GM21576 (cell line): Measurements from ENCODE around the gene MICAL2.

Experiments
- ATAC-seq: cut with Tn5 transposase; IDR thresholded peaks from one replicate; pipeline ENCODE4 v1.9.1; 2021; ENCODE audit warnings: mild to moderate bottlenecking, moderate library complexity; ENCODE audit not compliant: unreplicated experiment

The MICAL2 gene

DNA sequence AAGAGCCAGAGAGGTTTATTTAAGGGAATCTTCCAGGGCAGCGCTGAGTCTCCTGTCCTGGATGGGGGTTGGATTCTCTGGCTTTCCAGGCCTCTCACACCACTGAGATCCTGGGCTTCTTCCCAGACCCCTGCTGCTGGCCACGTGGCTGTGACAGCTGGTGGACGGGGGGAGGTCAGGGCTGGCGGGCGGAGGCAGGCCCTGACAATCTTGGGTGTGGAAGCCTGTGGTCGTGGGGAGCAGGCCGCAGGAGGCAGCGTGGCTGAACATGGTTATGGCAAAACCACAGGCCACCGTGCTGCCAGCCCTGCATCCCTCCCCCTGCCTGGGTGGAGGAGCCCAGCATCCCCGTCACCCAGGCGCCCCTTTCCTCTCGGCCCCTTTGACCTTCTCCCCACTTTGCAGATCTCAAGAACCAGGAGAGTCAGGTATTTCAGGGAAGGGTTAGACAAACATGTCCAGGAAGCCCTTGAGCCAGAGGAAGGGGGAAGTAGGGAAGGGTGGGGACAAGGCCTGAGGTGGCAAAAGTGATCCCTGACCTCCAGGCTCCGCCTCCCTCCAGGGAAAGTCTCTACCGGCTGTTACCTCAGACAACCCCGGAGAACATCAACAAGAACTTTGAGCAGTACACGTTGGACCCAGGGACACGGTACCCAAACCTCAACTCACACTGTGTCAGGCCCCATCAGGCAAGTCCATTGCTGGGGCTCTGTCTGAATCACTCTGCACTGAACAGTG lies 111.8 kb downstream of the MICAL2 start:
- ATAC-seq: no peak

DNA sequence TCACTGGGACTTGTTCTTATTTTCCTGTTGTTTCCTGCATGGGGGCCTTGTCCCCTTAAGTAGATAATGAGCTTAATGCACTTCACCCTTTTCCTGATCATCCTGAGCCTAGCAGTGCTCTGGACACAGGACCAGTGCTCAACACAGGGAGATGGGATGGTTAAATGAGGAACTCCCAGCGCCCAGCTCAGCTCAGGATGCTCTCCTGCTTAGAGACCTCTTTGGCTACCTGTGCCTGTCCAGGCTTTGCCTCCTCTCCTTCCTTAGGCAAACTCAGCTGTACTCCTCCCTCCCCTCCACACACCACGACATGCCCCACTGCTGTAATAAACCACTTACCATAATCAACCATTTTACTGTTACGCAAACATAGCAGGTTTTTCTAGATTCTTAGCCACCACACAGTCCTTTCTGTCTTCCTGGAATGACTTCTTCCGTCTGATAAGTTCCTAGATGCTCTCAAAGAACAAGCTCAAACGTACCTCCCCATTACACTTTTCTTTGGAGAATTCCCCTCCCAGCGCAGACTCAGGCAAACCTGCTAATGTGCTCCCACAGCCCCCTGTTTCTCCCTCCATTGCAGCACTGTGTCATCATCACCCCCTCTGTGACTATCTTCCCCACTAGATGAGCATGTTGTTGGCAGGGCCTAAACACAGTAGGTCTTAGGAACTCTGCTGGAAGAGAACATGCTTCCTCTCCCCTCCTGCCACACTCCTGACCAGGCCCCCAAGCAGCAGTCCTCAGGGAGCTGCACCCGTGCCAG lies 113.6 kb downstream of the MICAL2 start:
- no peak for ATAC-seq

DNA sequence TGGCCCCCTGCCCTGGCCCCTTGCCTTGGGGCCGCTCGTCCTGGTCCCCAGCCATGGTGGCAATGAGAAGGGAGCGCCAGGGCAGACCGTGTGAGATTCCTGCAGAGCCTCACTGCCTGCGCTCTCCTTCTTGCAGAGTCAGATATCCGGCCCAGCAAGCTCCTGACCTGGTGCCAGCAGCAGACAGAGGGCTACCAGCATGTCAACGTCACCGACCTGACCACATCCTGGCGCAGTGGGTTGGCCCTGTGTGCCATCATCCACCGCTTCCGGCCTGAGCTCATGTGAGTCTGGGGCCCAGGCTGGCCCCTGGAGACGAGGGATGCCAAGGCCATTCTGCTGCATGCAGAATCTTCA lies 114.1 kb downstream of the MICAL2 start:
- ATAC-seq: peak; percentile 95

DNA sequence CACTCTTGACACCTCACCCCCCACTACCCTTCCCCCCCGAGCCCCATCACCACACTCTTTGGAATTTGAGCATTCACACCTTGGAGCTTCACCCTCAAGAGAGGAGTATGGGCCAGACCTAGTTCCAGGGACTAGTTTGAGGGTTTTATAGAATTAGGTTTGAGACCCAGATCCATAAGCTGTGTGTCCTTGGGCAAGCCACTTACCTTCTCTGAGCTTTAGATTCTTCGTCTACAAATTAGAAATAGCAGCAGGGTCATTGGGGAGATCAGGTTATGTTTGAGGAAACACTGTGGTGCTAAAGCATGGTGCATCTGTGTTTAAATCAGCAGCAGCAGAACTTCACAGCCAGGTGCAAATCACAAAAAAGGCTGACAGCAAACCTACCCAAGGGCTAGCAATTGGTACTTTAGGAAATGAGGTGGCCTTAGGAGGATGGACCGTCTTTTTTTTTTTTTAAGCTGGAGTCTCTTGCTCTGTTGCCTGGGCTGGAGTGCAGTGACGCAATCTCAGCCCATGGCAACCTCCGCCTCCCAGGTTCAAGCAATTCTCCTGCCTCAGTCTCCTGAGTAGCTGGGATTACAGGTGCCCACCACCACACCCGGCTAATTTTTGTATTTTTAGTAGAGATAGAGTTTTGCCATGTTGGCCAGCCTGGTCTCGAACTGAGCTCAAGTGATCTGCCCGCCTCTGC lies 114.8 kb downstream of the MICAL2 start:
- no peak for ATAC-seq

DNA sequence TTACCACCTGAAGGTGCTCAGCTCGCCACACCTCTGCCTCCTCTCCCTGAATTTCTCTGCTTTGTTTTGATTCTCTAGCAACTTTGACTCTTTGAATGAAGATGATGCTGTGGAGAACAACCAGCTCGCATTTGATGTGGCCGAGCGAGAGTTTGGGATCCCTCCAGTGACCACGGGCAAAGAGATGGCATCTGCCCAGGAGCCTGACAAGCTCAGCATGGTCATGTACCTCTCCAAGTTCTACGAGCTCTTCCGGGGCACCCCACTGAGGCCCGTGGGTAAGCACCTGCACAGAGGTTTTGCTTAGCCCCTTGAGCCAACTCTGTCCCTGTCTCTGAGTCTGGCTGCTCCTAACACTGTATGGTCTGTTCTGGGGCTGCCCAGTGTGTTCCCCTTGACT lies 115.7 kb downstream of the MICAL2 start:
- ATAC-seq: no peak

DNA sequence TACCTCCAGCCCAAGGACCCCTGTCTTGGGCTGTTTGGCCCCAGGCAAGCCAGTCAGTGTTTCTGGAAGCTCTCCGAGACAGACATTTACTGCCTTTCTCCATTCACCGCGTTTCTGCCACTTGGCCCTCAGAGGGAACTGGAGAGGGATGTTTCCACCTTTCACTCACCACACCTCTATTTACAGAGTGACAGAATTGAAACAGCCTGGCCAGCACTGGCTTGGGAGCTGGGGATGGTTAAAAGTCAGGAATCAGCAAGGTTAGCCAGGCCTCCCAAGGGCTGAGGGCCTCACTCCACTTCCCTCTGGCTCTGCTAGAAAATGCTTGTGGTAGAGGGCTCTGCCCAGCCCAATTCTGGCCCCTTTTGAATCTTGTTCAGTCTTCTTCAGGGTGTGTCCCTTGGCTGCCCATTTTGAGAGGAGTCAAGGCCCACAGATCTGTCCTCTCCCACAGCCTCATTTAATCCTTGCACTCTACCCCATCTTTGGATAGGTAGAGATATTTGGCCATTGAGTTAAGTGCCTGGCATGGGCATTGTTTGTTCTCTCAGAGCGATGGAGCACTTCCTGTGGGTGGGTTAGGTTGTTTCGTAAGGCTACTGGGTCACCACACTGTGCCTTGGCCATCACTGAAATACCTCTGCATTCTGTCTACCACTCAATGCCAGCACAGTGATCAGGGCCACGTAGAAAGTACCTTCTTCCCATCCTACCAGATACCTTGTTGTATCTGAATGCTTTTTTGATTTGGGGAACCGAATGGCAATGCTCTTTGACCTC lies 119.2 kb downstream of the MICAL2 start:
- no peak for ATAC-seq

DNA sequence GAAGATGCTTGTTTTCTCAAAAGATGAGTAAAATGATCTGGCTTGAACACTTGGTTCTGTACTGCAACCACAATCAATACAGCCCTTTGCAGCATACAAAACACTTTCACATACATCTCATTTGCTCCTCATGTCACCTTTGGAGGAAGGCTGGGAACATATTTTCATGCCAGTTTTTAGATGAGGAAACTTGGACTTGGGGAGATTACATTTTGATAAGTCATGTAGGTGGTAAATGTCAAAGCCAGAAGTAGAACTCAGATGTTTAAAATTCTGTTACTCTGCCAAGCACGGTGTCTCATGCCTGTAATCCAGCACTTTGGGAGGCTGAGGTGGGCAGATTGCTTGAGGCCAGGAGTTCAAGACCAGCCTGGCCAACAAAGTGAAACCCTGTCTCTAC lies 121.8 kb downstream of the MICAL2 start:
- ATAC-seq: no peak

DNA sequence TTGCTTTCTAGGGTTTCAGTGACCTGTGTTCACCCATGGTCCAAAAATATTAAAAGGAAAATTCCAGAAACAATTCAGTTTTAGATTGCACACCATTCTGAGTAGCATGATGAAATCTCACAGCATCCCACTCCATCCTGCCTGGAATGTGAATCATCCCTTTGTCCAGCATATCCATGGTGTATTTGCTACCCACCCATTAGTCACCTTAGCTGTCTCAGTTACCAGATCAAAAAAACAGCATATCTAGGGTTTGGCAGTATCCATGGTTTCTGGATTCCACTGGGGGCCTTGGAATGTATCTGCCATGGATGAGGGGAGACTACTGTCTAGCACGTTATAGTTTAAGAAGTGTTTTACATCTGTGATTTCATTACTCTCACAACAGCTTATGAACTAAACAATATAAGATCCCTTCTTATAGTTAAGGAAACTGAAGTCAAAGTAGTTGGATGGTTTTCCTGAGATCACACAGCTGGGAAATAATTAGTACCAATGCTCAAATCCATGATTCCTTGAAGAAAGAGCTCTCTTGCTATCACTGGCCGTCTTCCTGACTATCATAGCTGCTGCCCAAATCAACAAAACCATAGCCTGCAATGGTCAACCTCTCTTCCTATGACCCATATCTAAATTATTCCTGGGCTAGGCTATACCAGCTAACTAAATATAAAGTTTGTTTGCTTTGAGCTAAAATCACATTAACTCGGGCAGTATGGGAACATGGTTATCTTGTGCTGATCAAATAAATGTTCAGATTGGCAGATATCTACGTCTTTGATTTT lies 122.6 kb downstream of the MICAL2 start:
- no peak for ATAC-seq

DNA sequence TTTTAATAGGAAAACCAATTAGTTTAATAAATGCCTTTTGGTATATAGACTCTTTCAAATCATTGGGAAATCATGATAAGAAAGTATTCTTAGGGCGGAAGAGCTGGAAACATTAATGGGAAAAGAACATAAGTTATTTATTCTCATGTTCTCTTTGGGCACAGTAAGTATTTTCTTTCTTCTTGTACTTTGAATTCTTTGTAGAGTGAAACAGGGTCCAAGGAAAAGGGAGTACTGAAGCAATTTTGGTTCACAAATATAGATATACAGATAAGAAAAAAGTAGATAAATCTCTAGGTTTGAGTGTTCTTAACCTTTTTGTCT lies 123.2 kb downstream of the MICAL2 start:
- no peak for ATAC-seq

DNA sequence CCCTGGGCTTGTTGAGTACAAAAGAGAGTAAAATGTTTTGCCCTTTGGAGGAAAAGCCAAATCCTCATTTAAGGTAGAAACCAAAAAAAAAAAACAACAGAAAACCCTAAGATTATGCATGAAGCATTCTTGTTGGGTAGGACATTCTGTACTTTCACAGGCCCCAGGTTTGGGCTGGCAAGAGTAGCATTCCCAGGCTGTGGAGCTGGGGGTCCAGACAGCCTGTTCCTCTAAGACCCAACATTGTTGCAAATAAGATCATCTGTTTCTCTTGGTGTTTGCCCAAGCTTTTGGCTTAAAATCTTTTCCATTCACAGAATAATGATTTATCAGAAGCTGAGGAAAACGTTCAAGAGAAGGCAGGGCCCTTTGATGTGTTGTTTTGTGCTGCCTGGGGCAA lies 123.8 kb downstream of the MICAL2 start:
- no peak for ATAC-seq

DNA sequence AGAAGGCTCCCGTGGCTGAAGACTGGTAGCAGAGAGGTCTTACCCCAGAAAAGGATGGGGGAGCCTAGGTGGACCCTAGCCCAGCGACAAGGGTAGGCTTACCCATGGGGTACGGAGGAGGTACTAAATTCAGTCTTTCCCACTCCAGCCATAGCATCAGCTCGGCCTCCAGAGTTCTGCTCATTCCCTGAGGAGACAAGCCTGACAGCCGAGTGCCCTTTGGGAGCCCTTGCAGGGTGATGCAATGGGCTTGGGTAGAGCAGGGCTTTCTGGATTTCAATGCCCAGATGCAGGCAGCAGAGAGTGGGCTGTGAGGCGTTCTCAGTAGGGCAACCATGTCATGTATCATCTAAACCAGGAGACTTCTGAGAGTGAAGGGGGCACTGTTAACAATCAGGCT lies 124.7 kb downstream of the MICAL2 start:
- no peak for ATAC-seq

DNA sequence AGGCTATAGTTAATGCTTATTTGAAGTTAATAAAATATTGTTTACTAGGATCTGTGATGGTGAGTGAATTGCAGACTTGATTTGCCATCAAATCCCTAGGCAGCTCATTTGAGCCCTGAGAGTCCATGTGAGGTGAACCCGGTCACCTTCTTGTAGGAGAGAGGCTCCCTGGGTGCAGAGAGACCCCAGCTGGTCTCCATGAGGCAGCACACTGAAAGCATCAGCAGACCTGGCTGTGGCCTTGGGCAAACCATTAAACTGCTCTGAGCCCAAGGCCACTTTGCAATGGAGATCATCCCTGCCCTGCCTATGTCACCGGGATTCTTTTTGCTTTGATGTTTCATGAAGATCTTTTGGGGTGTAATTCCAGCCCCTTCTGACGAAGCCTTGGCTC lies 125.2 kb downstream of the MICAL2 start:
- ATAC-seq: no peak

DNA sequence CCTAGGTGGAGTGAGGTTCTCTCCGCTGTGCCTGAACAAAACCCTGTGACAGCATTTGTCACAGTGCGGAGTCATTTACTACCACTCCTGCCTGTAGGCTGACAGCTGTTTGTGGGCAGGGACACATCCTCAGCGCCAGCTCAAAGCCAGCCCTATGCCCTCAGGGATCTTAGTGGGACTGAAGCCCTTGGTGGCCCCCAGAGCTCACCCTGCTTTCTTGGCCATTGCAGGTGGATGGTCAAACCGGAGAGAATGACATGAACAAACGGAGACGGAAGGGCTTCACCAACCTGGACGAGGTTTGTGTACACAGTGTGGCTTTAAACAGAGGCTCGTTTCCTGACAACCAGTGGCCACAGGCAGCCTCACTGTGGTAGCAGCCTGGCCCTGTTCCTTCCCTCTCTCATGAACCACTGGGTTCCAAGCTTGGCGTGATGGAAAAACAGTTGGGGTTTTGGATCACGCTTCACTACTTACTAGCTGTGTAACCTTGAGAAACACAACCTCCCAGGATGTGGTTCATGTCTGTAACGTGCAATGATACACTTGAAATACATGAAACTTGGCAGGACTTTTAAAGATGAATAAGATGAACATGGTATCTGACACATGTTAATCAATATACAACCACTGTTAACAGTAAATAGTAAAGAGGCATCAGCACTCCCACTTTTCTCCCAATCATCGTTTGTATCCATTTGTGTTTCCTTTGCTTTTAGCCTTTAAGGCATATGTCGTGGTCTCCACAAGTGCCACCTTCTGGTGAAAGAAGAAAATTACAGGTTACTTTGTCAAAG lies 125.8 kb downstream of the MICAL2 start:
- peak; percentile 65 for ATAC-seq

DNA sequence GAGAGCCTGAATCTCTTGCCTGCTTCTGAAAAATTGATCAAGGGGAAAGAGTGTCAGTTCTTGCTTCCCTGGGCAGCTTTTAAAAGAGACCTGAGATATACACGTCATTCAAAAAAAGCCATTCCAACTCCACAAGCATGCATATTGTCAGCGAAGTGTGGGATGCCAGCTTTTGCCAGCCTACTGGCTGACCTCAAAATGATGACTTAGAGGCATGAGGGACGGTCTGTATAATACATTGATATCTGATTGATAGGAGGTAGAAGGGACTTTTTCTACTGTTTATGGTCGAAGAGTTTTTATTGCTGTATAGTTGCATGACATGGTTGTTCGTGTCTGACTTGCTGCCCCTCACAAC lies 126.3 kb downstream of the MICAL2 start:
- no peak for ATAC-seq

DNA sequence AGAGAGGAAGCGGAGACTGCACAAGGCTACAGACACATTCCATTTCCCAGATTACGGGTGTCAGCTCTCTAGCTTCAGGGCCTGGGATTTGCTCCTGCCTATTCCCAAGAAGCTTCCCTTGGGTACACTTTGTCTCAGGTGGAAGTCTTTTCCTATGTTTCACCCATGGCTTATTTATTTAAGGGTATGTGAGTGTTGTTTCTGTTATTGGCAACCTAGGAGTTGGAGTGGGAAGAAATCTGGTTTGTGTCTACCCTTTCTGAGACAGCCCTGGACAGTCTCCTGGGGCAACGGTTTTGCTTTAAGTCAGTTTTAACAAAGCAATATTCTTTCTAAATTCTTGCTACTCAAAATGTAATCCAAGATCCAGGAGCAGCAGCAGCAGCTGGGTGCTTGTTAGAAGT lies 127.0 kb downstream of the MICAL2 start:
- no peak for ATAC-seq

DNA sequence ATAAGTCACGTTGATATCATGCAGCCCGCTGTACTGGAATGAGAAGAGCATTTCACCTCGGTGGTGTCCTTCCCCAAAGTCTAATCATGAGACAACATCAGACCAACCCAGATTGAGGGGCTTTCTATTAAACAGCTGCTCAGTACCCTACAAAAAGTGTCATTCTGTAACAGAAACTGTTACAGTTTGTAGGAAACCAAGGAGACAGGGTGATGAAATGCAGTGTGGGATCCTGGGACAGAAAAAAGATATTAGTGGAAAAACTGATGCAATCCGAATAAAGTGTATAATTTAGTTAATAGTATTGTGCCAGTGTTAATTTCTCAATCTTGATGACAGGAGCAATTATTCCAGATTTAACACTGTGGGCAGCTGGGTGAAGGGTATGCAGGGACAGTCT lies 128.0 kb downstream of the MICAL2 start:
- no peak for ATAC-seq

DNA sequence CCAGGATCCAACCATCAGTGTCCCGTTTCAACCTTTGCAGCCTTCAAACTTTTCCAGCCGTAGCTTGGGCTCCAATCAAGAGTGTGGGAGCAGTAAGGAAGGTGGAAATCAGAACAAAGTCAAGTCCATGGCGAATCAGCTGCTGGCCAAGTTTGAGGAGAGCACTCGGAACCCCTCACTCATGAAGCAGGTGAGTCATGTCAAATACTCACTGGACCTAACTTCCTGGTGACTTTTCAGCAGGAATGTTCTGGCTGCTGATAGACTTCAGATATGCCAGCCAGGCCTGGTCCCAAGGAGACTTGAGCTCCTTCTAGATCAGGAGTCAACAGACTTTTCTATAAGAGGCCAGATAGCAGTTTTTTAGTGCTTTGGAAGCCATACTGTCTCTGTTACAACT lies 129.0 kb downstream of the MICAL2 start:
- no peak for ATAC-seq

DNA sequence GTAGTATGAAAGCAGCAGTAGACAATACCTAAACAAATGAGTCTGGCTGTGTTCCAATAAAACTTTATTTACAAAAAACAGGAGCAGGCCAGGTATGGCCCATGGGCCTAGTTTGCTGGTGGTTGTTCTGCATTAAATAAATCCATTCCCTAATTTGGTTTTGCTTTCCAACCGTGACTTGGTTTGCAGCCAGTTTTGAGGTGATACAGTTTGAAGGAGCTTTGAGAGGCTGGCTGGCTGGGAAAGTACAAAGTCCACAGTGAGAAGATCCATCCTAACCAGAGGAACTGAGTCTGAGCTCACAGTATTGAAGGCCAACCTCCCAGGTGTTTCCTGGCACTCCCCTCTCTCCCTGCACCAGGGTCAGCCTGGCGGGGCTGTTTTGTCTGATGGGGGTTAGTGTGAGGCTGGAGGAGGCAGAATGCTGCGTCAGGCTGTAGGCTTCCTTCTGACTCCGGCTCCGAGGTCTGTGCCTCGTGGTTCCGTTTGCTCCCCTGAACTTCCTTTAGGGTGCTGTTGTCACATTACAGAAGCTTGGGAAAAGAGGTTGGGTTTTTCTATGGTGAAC lies 129.5 kb downstream of the MICAL2 start:
- ATAC-seq: no peak

DNA sequence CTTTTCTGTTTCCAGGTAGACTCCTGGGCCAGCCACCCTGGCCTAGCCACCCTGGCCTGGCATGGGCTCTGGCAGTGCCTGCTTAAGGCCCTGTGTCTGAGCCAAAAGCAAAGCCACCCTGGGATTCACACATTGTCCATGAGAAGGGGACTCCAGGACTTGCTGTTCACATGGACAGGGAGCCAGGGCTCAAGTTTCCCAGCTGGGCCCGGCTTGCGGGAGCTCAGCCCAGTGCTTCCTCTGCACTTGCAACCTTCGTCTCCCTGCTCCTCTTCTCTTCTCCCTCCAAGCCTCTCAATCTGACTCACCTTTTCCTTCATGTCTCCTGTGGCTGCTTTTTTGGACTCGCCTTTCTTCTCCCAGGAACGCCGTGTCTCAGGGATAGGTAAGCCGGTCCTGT lies 130.3 kb downstream of the MICAL2 start:
- ATAC-seq: no peak

DNA sequence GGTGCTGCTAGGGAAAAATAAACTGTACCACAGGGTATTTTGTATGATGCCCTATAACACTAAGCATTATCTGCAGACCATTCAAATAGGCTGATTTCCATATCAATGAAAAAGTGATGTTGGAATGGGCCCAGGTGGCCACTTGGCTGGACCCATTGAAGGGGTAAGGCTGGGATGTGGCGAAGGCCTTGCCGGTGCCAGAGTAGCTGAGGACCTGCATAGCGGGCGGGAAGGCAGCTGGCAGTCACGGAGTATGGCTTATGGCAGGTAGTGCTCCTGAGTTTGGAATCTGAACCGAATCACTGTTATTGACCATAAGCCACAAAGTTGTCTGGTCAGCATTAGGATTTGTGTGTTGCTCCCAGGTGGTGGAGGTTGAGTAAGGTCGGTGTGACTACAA lies 131.0 kb downstream of the MICAL2 start:
- ATAC-seq: no peak
